Measurements from ENCODE around the gene OBP2A.

OBP2A gene

DNA sequence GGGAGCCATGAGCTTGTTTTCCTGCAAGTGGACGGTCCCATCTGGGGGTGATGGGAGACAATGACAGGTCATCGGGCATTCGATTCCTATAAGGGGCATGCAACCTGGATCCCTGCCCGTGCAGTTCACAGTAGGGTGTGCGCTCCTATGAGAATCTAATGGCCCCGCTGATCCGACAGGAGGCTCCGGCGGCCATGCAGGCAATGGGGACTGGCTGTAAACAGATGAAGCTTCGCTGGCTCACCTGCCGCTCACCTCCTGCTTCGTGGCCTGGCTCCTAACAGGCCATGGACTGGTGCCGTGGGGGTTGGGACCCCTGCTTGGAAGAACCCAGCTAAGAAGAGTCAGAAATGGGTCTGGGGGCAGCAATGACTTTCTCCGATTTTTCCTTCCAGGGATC lies 36.6 kb downstream of the OBP2A start:
- Histone ChIP-seq H3K4me3 (ENCODE audit: low read depth, low read length, poor library complexity, severe bottlenecking) (no peak overlapping the region), H4K20me1 (ENCODE audit: insufficient read depth, low read length) (no peaks in the 10 kb centered on the region), H3F3A (ENCODE audit: insufficient read depth, low read length) (no peaks in the 10 kb centered on the region), H3K36me3 (ENCODE audit: insufficient read depth, low read length) (no peaks in the 10 kb centered on the region), H3K27me3 (ENCODE audit: insufficient read depth, low read length) (0 out of 2 replicates have a peak, but pooled peaks cover 6% of the 10 kb centered on the region), H3K4me2 (ENCODE audit: low read length) (no peak overlapping the region), H2AFZ (ENCODE audit: low read length) (no peak overlapping the region), H3K9me3 (ENCODE audit: low read length) (no peaks in the 10 kb centered on the region), H3K4me1 (ENCODE audit: insufficient read depth, low read length, severe bottlenecking) (no peaks in the 10 kb centered on the region), H3K79me2 (ENCODE audit: insufficient read depth, low read length) (no peaks in the 10 kb centered on the region), H3K9ac (ENCODE audit: low read length) (no peak overlapping the region), H3K27ac (ENCODE audit: low read depth, low read length, poor library complexity, severe bottlenecking) (no peak overlapping the region), H3K9me2 (ENCODE audit: low read depth, low read length) (no peaks in the 10 kb centered on the region)
- no peak for TF ChIP-seq EZH2 (IDR thresholded peaks at IDR 0.05; ENCODE audit: borderline replicate concordance, low read length)
- TF ChIP-seq, protein P1, sequence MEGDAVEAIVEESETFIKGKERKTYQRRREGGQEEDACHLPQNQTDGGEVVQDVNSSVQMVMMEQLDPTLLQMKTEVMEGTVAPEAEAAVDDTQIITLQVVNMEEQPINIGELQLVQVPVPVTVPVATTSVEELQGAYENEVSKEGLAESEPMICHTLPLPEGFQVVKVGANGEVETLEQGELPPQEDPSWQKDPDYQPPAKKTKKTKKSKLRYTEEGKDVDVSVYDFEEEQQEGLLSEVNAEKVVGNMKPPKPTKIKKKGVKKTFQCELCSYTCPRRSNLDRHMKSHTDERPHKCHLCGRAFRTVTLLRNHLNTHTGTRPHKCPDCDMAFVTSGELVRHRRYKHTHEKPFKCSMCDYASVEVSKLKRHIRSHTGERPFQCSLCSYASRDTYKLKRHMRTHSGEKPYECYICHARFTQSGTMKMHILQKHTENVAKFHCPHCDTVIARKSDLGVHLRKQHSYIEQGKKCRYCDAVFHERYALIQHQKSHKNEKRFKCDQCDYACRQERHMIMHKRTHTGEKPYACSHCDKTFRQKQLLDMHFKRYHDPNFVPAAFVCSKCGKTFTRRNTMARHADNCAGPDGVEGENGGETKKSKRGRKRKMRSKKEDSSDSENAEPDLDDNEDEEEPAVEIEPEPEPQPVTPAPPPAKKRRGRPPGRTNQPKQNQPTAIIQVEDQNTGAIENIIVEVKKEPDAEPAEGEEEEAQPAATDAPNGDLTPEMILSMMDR (IDR thresholded peaks at IDR 0.05; ENCODE audit: low read length), result no peak

DNA sequence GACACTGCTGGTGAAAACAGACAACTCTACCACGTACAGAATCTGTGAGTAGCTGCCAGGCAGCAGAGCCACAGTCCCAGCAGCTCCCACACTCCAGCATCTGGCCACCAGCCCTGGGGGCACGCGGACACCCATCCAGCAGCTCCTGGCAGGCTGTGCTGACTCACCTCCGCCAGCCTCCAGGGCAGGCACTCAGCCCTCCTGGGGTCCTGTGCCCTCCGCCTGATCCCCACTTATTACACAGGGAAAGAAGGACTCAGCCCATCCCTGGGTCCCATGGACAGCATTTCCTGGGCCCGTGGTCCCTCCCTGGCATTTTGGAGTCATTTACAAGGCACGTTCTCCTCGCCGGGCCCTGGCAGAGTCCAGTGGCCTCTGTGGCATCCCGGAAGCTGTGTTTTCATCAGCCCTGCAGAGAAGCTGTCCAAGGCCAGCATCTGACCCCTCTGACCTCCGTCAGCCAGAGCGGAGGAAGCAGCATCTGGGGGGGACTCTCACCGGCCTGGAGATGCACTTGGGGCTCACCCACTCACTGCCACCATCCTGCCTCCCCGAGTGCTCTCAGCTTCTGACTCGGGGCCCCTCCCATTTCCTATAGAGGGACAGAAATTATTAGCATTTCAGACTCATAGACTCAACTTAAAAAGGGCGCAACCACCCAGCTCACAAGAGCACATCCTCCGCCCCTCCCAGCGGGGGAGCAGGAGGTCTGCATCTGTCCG lies 37.2 kb downstream of the OBP2A start:
- H4K20me1 ChIP-seq (ENCODE audit: insufficient read depth, low read length), result no peaks in the 10 kb centered on the region
- no peak overlapping the region for H3K27ac ChIP-seq (ENCODE audit: low read depth, low read length, poor library complexity, severe bottlenecking)
- 0 out of 2 replicates have a peak, but pooled peaks cover 6% of the 10 kb centered on the region for H3K27me3 ChIP-seq (ENCODE audit: insufficient read depth, low read length)
- no peaks in the 10 kb centered on the region for H3K36me3 ChIP-seq (ENCODE audit: insufficient read depth, low read length)
- H3K9me3 ChIP-seq (ENCODE audit: low read length), result no peaks in the 10 kb centered on the region
- H3K79me2 ChIP-seq (ENCODE audit: insufficient read depth, low read length), result no peaks in the 10 kb centered on the region
- no peaks in the 10 kb centered on the region for H3K4me1 ChIP-seq (ENCODE audit: insufficient read depth, low read length, severe bottlenecking)
- no peaks in the 10 kb centered on the region for H3K9me2 ChIP-seq (ENCODE audit: low read depth, low read length)
- TF ChIP-seq, protein P1 (IDR thresholded peaks at IDR 0.05; ENCODE audit: low read length), result no peak
- TF ChIP-seq EZH2 (IDR thresholded peaks at IDR 0.05; ENCODE audit: borderline replicate concordance, low read length), result no peak
- H3K4me2 ChIP-seq (ENCODE audit: low read length), result no peak overlapping the region
- H3F3A ChIP-seq (ENCODE audit: insufficient read depth, low read length), result no peaks in the 10 kb centered on the region
- no peak overlapping the region for H3K9ac ChIP-seq (ENCODE audit: low read length)
- H2AFZ ChIP-seq (ENCODE audit: low read length), result no peak overlapping the region
- H3K4me3 ChIP-seq (ENCODE audit: low read depth, low read length, poor library complexity, severe bottlenecking), result no peak overlapping the region

DNA sequence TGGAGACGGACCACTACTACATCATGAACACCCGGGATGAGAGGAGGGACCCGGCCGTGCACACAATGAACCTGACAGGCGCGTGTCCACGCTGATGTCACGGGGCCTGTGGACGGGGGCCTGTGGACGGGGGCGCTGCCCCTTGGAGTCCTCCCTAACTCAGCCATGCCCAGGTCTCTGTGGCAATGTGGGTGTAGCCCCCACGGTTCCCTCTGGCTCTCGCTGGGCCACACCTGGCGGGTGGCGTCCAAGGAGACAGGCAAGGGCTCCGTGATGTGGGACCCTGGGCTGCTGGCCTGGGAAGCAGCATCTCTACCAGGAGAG lies 37.7 kb downstream of the OBP2A start:
- H3K4me1 ChIP-seq (ENCODE audit: insufficient read depth, low read length, severe bottlenecking), result no peaks in the 10 kb centered on the region
- H3K27me3 ChIP-seq (ENCODE audit: insufficient read depth, low read length), result 0 out of 2 replicates have a peak, but pooled peaks cover 6% of the 10 kb centered on the region
- H3K9me2 ChIP-seq (ENCODE audit: low read depth, low read length), result no peaks in the 10 kb centered on the region
- H3F3A ChIP-seq (ENCODE audit: insufficient read depth, low read length), result no peaks in the 10 kb centered on the region
- no peak overlapping the region for H3K4me2 ChIP-seq (ENCODE audit: low read length)
- TF ChIP-seq, protein P1 (IDR thresholded peaks at IDR 0.05; ENCODE audit: low read length), result no peak
- no peak for TF ChIP-seq EZH2 (IDR thresholded peaks at IDR 0.05; ENCODE audit: borderline replicate concordance, low read length)
- no peaks in the 10 kb centered on the region for H3K79me2 ChIP-seq (ENCODE audit: insufficient read depth, low read length)
- no peaks in the 10 kb centered on the region for H4K20me1 ChIP-seq (ENCODE audit: insufficient read depth, low read length)
- H3K36me3 ChIP-seq (ENCODE audit: insufficient read depth, low read length), result no peaks in the 10 kb centered on the region
- no peaks in the 10 kb centered on the region for H3K9me3 ChIP-seq (ENCODE audit: low read length)
- no peak overlapping the region for H3K4me3 ChIP-seq (ENCODE audit: low read depth, low read length, poor library complexity, severe bottlenecking)
- H3K9ac ChIP-seq (ENCODE audit: low read length), result no peak overlapping the region
- no peak overlapping the region for H2AFZ ChIP-seq (ENCODE audit: low read length)
- H3K27ac ChIP-seq (ENCODE audit: low read depth, low read length, poor library complexity, severe bottlenecking), result no peak overlapping the region

Data from OCI-LY1 (cell line).